HepG2 (cell line): Measurements from ENCODE around the gene VSTM1. TPM values are rescaled to one million over a fixed set of nuclear protein-coding genes. Genes with fewer than 3 reads are reported as not detected.
A peak's percentile ranks its signal among the peaks of the same experiment; 100 is the strongest.

ENCODE experiments used
- FOXC1 ChIP-seq: sonication (generic); formaldehyde crosslinking; IDR thresholded peaks from 2 replicates; pipeline ENCODE4 v1.8.0; 2022; ENCODE audit warnings: mild to moderate bottlenecking, missing genetic modification reagents, borderline replicate concordance
- IKZF5 ChIP-seq: IDR thresholded peaks from 2 replicates; pipeline ENCODE4 v1.6.1; 2018; ENCODE audit warnings: missing genetic modification reagents, mild to moderate bottlenecking, missing compliant biosample characterization
- MYC ChIP-seq: sonication (generic); formaldehyde crosslinking; IDR thresholded peaks from 2 replicates; pipeline ENCODE4 v1.9.0; 2021; ENCODE audit warnings: missing genetic modification reagents, borderline replicate concordance
- ZNF274 ChIP-seq: sonication (generic); formaldehyde crosslinking; IDR thresholded peaks from 2 replicates; pipeline ENCODE4 v1.5.1; 2020; ENCODE audit warnings: mild to moderate bottlenecking, missing genetic modification reagents
- ZNF563 ChIP-seq: sonication (generic); formaldehyde crosslinking; IDR thresholded peaks from 2 replicates; pipeline ENCODE4 v1.8.0; 2022; ENCODE audit warnings: mild to moderate bottlenecking, moderate library complexity, missing genetic modification reagents
- ZNF678 ChIP-seq: sonication (generic); formaldehyde crosslinking; IDR thresholded peaks from 2 replicates; pipeline ENCODE4 v1.4.0; 2020; ENCODE audit warnings: mild to moderate bottlenecking, missing genetic modification reagents
- ZNF770 ChIP-seq: sonication (generic); formaldehyde crosslinking; IDR thresholded peaks from 2 replicates; pipeline ENCODE4 v1.5.0; 2020; ENCODE audit warnings: mild to moderate bottlenecking, missing genetic modification reagents
- ZNF800 ChIP-seq: sonication (generic); formaldehyde crosslinking; IDR thresholded peaks from 2 replicates; pipeline ENCODE4 v1.4.0; 2020; ENCODE audit warnings: missing genetic modification reagents
- polyA plus RNA-seq, 8 experiments: library from polyadenylated mRNA; depleted of rRNA in 3 of 8; stranded (reverse) in 7 of 8; unstranded in 1 of 8; fragments of >200 nt; fragmentation: Illumina TruSeq in 4 of 8; extraction: Trizol in 4 of 8; gene quantifications; 2 replicates each; pipeline versions ENCODE4 v1.2.1 to v1.2.3, GENCODE V29; 2011 to 2016; ENCODE audit warnings: low read depth in 4 of 8, missing spikeins in 1 of 8, mixed read lengths in 1 of 8; ENCODE audit not compliant: insufficient read depth in 1 of 8
- total RNA-seq, 5 experiments: library from RNA; depleted of rRNA; stranded (reverse); fragments of >200 nt; fragmentation: Illumina TruSeq; extraction: Trizol; gene quantifications; 2 replicates each; pipeline ENCODE4 v1.2.3, GENCODE V29; 2016; ENCODE audit warnings: low read depth in 1 of 5
- TF ChIP-seq, protein P1 (sequence below): sonication (generic); formaldehyde crosslinking; IDR thresholded peaks from 2 replicates; pipeline ENCODE4 v1.4.0; 2020; ENCODE audit warnings: missing genetic modification reagents
- TF ChIP-seq, protein P2 (sequence below): sonication (generic); formaldehyde crosslinking; IDR thresholded peaks from 2 replicates; pipeline ENCODE4 v1.5.0; 2020; ENCODE audit warnings: missing genetic modification reagents
- TF ChIP-seq, protein P3 (sequence below): sonication (generic); formaldehyde crosslinking; IDR thresholded peaks from 2 replicates; pipeline ENCODE4 v1.4.0; 2020; ENCODE audit warnings: mild to moderate bottlenecking, missing genetic modification reagents
- TF ChIP-seq, protein P4 (sequence below), 2 experiments: sonication (generic) in 1 of 2; formaldehyde crosslinking in 1 of 2; IDR thresholded peaks; 2 replicates each; pipeline versions ENCODE4 v1.4.0 to v1.6.1; 2018 to 2020; ENCODE audit warnings: missing genetic modification reagents in 2 of 2, borderline replicate concordance in 1 of 2, low read depth in 1 of 2, mild to moderate bottlenecking in 1 of 2, missing biosample characterization in 1 of 2

Gene VSTM1
- total and polyA plus RNA-seq, 2 of the 13 experiments (the other 11 are each of a cell fraction or from before 2014, with no cell fraction given) = not detected

GRCh38 chr19:54095859-54096616 is 32.3 kb upstream of the VSTM1 start (continued):
- TF ChIP-seq, protein P1, sequence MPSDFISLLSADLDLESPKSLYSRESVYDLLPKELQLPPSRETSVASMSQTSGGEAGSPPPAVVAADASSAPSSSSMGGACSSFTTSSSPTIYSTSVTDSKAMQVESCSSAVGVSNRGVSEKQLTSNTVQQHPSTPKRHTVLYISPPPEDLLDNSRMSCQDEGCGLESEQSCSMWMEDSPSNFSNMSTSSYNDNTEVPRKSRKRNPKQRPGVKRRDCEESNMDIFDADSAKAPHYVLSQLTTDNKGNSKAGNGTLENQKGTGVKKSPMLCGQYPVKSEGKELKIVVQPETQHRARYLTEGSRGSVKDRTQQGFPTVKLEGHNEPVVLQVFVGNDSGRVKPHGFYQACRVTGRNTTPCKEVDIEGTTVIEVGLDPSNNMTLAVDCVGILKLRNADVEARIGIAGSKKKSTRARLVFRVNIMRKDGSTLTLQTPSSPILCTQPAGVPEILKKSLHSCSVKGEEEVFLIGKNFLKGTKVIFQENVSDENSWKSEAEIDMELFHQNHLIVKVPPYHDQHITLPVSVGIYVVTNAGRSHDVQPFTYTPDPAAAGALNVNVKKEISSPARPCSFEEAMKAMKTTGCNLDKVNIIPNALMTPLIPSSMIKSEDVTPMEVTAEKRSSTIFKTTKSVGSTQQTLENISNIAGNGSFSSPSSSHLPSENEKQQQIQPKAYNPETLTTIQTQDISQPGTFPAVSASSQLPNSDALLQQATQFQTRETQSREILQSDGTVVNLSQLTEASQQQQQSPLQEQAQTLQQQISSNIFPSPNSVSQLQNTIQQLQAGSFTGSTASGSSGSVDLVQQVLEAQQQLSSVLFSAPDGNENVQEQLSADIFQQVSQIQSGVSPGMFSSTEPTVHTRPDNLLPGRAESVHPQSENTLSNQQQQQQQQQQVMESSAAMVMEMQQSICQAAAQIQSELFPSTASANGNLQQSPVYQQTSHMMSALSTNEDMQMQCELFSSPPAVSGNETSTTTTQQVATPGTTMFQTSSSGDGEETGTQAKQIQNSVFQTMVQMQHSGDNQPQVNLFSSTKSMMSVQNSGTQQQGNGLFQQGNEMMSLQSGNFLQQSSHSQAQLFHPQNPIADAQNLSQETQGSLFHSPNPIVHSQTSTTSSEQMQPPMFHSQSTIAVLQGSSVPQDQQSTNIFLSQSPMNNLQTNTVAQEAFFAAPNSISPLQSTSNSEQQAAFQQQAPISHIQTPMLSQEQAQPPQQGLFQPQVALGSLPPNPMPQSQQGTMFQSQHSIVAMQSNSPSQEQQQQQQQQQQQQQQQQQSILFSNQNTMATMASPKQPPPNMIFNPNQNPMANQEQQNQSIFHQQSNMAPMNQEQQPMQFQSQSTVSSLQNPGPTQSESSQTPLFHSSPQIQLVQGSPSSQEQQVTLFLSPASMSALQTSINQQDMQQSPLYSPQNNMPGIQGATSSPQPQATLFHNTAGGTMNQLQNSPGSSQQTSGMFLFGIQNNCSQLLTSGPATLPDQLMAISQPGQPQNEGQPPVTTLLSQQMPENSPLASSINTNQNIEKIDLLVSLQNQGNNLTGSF (CRISPR knock-in tag) = peak; percentile 79; the same call in 1 of the 2 replicates
- TF ChIP-seq FOXC1 (CRISPR knock-in tag) (peak; percentile 62; the same call in 1 of the 2 replicates), IKZF5 (CRISPR knock-in tag) (0 out of 2 replicates have a peak, but pooled peaks have one; percentile 23), ZNF800 (CRISPR knock-in tag) (peak; percentile 79), ZNF563 (CRISPR knock-in tag) (peak; percentile 96), ZNF678 (CRISPR knock-in tag) (peak; percentile 73; the same call in 1 of the 2 replicates), MYC (CRISPR knock-in tag) (peak; percentile 68), ZNF770 (CRISPR knock-in tag) (peak; percentile 96), ZNF274 (CRISPR knock-in tag) (peak; percentile 85; the same call in 1 of the 2 replicates)
- TF ChIP-seq, protein P2, sequence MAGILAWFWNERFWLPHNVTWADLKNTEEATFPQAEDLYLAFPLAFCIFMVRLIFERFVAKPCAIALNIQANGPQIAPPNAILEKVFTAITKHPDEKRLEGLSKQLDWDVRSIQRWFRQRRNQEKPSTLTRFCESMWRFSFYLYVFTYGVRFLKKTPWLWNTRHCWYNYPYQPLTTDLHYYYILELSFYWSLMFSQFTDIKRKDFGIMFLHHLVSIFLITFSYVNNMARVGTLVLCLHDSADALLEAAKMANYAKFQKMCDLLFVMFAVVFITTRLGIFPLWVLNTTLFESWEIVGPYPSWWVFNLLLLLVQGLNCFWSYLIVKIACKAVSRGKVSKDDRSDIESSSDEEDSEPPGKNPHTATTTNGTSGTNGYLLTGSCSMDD (CRISPR knock-in tag) = peak; percentile 90; the same call in 1 of the 2 replicates
- TF ChIP-seq, protein P3, sequence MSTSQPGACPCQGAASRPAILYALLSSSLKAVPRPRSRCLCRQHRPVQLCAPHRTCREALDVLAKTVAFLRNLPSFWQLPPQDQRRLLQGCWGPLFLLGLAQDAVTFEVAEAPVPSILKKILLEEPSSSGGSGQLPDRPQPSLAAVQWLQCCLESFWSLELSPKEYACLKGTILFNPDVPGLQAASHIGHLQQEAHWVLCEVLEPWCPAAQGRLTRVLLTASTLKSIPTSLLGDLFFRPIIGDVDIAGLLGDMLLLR (CRISPR knock-in tag) = peak; percentile 65; the same call in 1 of the 2 replicates
- TF ChIP-seq, protein P4, sequence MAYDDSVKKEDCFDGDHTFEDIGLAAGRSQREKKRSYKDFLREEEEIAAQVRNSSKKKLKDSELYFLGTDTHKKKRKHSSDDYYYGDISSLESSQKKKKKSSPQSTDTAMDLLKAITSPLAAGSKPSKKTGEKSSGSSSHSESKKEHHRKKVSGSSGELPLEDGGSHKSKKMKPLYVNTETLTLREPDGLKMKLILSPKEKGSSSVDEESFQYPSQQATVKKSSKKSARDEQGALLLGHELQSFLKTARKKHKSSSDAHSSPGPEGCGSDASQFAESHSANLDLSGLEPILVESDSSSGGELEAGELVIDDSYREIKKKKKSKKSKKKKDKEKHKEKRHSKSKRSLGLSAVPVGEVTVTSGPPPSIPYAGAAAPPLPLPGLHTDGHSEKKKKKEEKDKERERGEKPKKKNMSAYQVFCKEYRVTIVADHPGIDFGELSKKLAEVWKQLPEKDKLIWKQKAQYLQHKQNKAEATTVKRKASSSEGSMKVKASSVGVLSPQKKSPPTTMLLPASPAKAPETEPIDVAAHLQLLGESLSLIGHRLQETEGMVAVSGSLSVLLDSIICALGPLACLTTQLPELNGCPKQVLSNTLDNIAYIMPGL (CRISPR knock-in tag; IDR thresholded peaks at IDR 0.05; ENCODE audit: borderline replicate concordance in 1 of 2, low read depth in 1 of 2) = peak; percentile 46 to 55; a peak in 1 of 4 replicates
